HepG2 (cell line): ENCODE results near the gene TLL2. TPM values are rescaled to one million over a fixed set of nuclear protein-coding genes. Genes with fewer than 3 reads are reported as not detected.

Experiments
- ATAC-seq: fragments of 200-7000 bp; cut with Tn5 transposase; 3 replicates; pipeline ENCODE4 v1.9.1; 2020; ENCODE audit warnings: mild to moderate bottlenecking, moderate library complexity
- BruUV-seq: library from RNA; stranded (reverse); fragments of 400-500 nt; replicated peaks from 2 replicates; lab custom pipeline; 2021; lab: Mats Ljungman, UMichigan
- CTCF ChIA-PET: fragments of 300-600 bp; formaldehyde crosslinking; extraction: SDS; loops from one replicate; lab custom pipeline; 2021; ENCODE audit warnings: low total read pairs, inconsistent platforms, low intra/inter-chr PET ratio; lab: Yijun Ruan, JAX
- POLR2A ChIA-PET: fragments of 350-600 bp; sonication (Branson Sonifier 250); formaldehyde crosslinking; loops from one replicate; lab custom pipeline; 2020; ENCODE audit warnings: antibody characterized with exemption, inconsistent platforms; lab: Yijun Ruan, JAX
- DNase-seq: peaks from one replicate; pipeline ENCODE4 v3.0.0-alpha.2; 2015; ENCODE audit warnings: low spot score
- FAIRE-seq: peaks from 3 replicates; lab custom pipeline; 2011; peaks lifted over from hg19 to GRCh38; lab: Jason Lieb, UNC
- H2AFZ ChIP-seq: one replicate; pipeline ENCODE4 v1.6.1; 2011; ENCODE audit warnings: low read length, inconsistent platforms
- H3K27ac ChIP-seq: fragments of 300-600 bp; 3 replicates; pipeline ENCODE4 v1.8.0; 2011; ENCODE audit warnings: mixed run types, mild to moderate bottlenecking, mixed read lengths, low read length, inconsistent platforms; ENCODE audit not compliant: insufficient read depth; ENCODE audit errors: extremely low read length
- H3K27me3 ChIP-seq, 2 experiments: fragments of 200-600 bp in 1 of 2; 2 replicates in 1 of 2; 3 replicates in 1 of 2; pipeline versions ENCODE4 v1.6.0 to v1.8.0; 2011; ENCODE audit warnings: low read length in 2 of 2, mild to moderate bottlenecking in 2 of 2, moderate library complexity in 2 of 2, inconsistent platforms in 1 of 2; ENCODE audit not compliant: insufficient read depth in 2 of 2, control insufficient read depth in 1 of 2
- H3K36me3 ChIP-seq, 2 experiments: fragments of 200-600 bp in 1 of 2; replicated peaks in 1 of 2; 2 replicates in 1 of 2; 3 replicates in 1 of 2; pipeline versions ENCODE4 v1.5.1 to v1.8.0; 2011; ENCODE audit warnings: low read length in 2 of 2, inconsistent platforms in 1 of 2; ENCODE audit not compliant: insufficient read depth in 2 of 2, control insufficient read depth in 1 of 2
- H3K4me1 ChIP-seq: 2 replicates; pipeline ENCODE4 v1.5.1; 2012; ENCODE audit warnings: low read length, inconsistent platforms; ENCODE audit not compliant: insufficient read depth
- H3K4me2 ChIP-seq: 2 replicates; pipeline ENCODE4 v1.6.0; 2011; ENCODE audit warnings: low read depth, low read length, inconsistent platforms
- H3K4me3 ChIP-seq, 3 experiments: fragments of 200-600 bp in 1 of 3; sonication (generic), shearing (Covaris generic) in 1 of 3; replicated peaks in 1 of 3; 2 replicates each; pipeline ENCODE4 v1.5.1; 2011 to 2016; ENCODE audit warnings: low read length in 3 of 3, inconsistent platforms in 2 of 3, low read depth in 2 of 3, mild to moderate bottlenecking in 2 of 3, control low read depth in 1 of 3, mixed read lengths in 1 of 3; ENCODE audit not compliant: insufficient read depth in 1 of 3
- H3K79me2 ChIP-seq: one replicate; pipeline ENCODE4 v1.6.1; 2011; ENCODE audit warnings: low read length, inconsistent platforms; ENCODE audit not compliant: insufficient read depth
- H3K9ac ChIP-seq: 2 replicates; pipeline ENCODE4 v1.6.0; 2011; ENCODE audit warnings: mild to moderate bottlenecking, low read depth, low read length, inconsistent platforms; ENCODE audit not compliant: insufficient read depth
- H3K9me3 ChIP-seq: 2 replicates; pipeline ENCODE4 v1.5.1; 2012; ENCODE audit warnings: mild to moderate bottlenecking, low read length
- H4K20me1 ChIP-seq: 2 replicates; pipeline ENCODE4 v1.6.0; 2011; ENCODE audit warnings: inconsistent platforms, mild to moderate bottlenecking, low read length, moderate library complexity; ENCODE audit not compliant: insufficient read depth
- CAMTA2 ChIP-seq: sonication (generic); formaldehyde crosslinking; IDR thresholded peaks from 2 replicates; pipeline ENCODE4 v1.4.0; 2020; ENCODE audit warnings: mild to moderate bottlenecking, missing genetic modification reagents, borderline replicate concordance
- HCFC1 ChIP-seq: fragments of 150-350 bp; IDR thresholded peaks from 2 replicates; pipeline ENCODE4 v1.6.1; 2014; ENCODE audit warnings: low read depth, low read length
- HDAC1 ChIP-seq: sonication (generic); formaldehyde crosslinking; IDR thresholded peaks from 2 replicates; pipeline ENCODE4 v1.5.1; 2020; ENCODE audit warnings: mild to moderate bottlenecking, missing genetic modification reagents
- KAT8 ChIP-seq: IDR thresholded peaks from 2 replicates; pipeline ENCODE4 v1.6.1; 2016; ENCODE audit warnings: missing genetic modification reagents, missing compliant biosample characterization
- KLF13 ChIP-seq: sonication (generic); formaldehyde crosslinking; IDR thresholded peaks from 2 replicates; pipeline ENCODE4 v1.4.0; 2020; ENCODE audit warnings: mild to moderate bottlenecking, missing genetic modification reagents
- MIXL1 ChIP-seq: IDR thresholded peaks from 2 replicates; pipeline ENCODE4 v1.6.1; 2016
- NFAT5 ChIP-seq: sonication (generic); formaldehyde crosslinking; IDR thresholded peaks from 2 replicates; pipeline ENCODE4 v1.4.0; 2020; ENCODE audit warnings: missing genetic modification reagents
- NFYB ChIP-seq: sonication (generic); formaldehyde crosslinking; IDR thresholded peaks from 2 replicates; pipeline ENCODE4 v1.4.0; 2020; ENCODE audit warnings: missing genetic modification reagents
- NR2F1 ChIP-seq, 2 experiments: fragments of 450-650 bp in 1 of 2; formaldehyde crosslinking in 1 of 2; IDR thresholded peaks; 2 replicates each; pipeline versions ENCODE4 v1.5.0 to v1.6.1; 2016 to 2020; ENCODE audit warnings: mild to moderate bottlenecking in 1 of 2, missing compliant biosample characterization in 1 of 2, missing genetic modification reagents in 1 of 2, moderate library complexity in 1 of 2
- POLR2AphosphoS2 ChIP-seq: IDR thresholded peaks from 2 replicates; pipeline ENCODE4 v1.6.1; 2011; ENCODE audit warnings: low read depth, low read length, improper control_type of control experiment
- SETDB1 ChIP-seq: sonication (generic); formaldehyde crosslinking; IDR thresholded peaks from 2 replicates; pipeline ENCODE4 v1.5.1; 2020; ENCODE audit warnings: missing genetic modification reagents, mild to moderate bottlenecking, borderline replicate concordance
- ZBTB49 ChIP-seq: sonication (generic); formaldehyde crosslinking; IDR thresholded peaks from 2 replicates; pipeline ENCODE4 v1.4.0; 2020; ENCODE audit warnings: missing genetic modification reagents, borderline replicate concordance
- ZBTB7B ChIP-seq: sonication (generic); formaldehyde crosslinking; IDR thresholded peaks from 2 replicates; pipeline ENCODE4 v1.4.0; 2020; ENCODE audit warnings: missing genetic modification reagents
- ZFP37 ChIP-seq: sonication (generic); formaldehyde crosslinking; IDR thresholded peaks from 2 replicates; pipeline ENCODE4 v1.4.0; 2020; ENCODE audit warnings: missing genetic modification reagents, borderline replicate concordance
- ZNF446 ChIP-seq: sonication (generic); formaldehyde crosslinking; IDR thresholded peaks from 2 replicates; pipeline ENCODE4 v1.5.0; 2020; ENCODE audit warnings: mild to moderate bottlenecking, missing genetic modification reagents
- WGBS: methylation state at CpG from one replicate; pipeline ENCODE4 v1.1.6; 2017; ENCODE audit warnings: low lambda C conversion rate; 5-methylcytosine and 5-hydroxymethylcytosine counted together
- in situ Hi-C: cut with HindIII; loops from 2 replicates; pipeline ENCODE4 v1.10.0; 2017; ENCODE audit warnings: low pct_unique_long_range_greater_than_20kb; ENCODE audit not compliant: extremely low pct_ligation_motif_present
- intact Hi-C: fragments of 100-400 bp; cut with micrococcal nuclease; formaldehyde crosslinking; loops from one replicate; pipeline ENCODE4 v1.10.0; 2022; ENCODE audit not compliant: unreplicated experiment
- polyA plus RNA-seq, 8 experiments: library from polyadenylated mRNA; depleted of rRNA in 3 of 8; stranded (reverse) in 7 of 8; unstranded in 1 of 8; fragments of >200 nt; fragmentation: Illumina TruSeq in 4 of 8; extraction: Trizol in 4 of 8; gene quantifications; 2 replicates each; pipeline versions ENCODE4 v1.2.1 to v1.2.3, GENCODE V29; 2011 to 2016; ENCODE audit warnings: low read depth in 4 of 8, missing spikeins in 1 of 8, mixed read lengths in 1 of 8; ENCODE audit not compliant: insufficient read depth in 1 of 8
- total RNA-seq, 5 experiments: library from RNA; depleted of rRNA; stranded (reverse); fragments of >200 nt; fragmentation: Illumina TruSeq; extraction: Trizol; gene quantifications; 2 replicates each; pipeline ENCODE4 v1.2.3, GENCODE V29; 2016; ENCODE audit warnings: low read depth in 1 of 5

TLL2 gene
- total and polyA plus RNA-seq, 2 of the 13 experiments (the other 11 are each of a cell fraction or from before 2014, with no cell fraction given): 0.09 TPM; not detected in 1

- TF ChIP-seq ZFP37 (CRISPR knock-in tag): no peak
- TF ChIP-seq MIXL1 (CRISPR knock-in tag): no peak
- TF ChIP-seq POLR2AphosphoS2: no peak
- TF ChIP-seq, all 625 proteins: peak for 0
Measured at GRCh38 chr10:96333101-96333500, 180.6 kb downstream of the TLL2 start (continued).

- no peak for ATAC-seq
- H3K9ac ChIP-seq: no peak overlapping the region
- H3K9me3 ChIP-seq: no peaks in the 10 kb centered on the region
- no peak overlapping the region for H3K4me3 ChIP-seq
- 36% methylated on average over 5 of the region's 7 CpGs for WGBS
- no peaks in the 10 kb centered on the region for H4K20me1 ChIP-seq
- no peaks in the 10 kb centered on the region for H3K4me1 ChIP-seq
- no peaks in the 10 kb centered on the region for H3K36me3 ChIP-seq
- ChIA-PET CTCF (no interaction called here), POLR2A (no interaction called here)
- FAIRE-seq: no peak
- intact Hi-C loops: no loop called here
- H3K79me2 ChIP-seq: no peaks in the 10 kb centered on the region
- H3K4me2 ChIP-seq: no peak overlapping the region
- TF ChIP-seq CAMTA2 (CRISPR knock-in tag): no peak
- no peak for TF ChIP-seq KAT8 (CRISPR knock-in tag)
- no peak for TF ChIP-seq ZBTB49 (CRISPR knock-in tag)
- no peak for TF ChIP-seq HDAC1 (CRISPR knock-in tag)
- TF ChIP-seq NFAT5 (CRISPR knock-in tag): no peak
- TF ChIP-seq SETDB1 (CRISPR knock-in tag): no peak
- no peak for TF ChIP-seq KLF13 (CRISPR knock-in tag)
- no peak for TF ChIP-seq ZBTB7B (CRISPR knock-in tag)
- no peak for TF ChIP-seq ZNF446
- TF ChIP-seq NR2F1 (CRISPR knock-in tag; IDR thresholded peaks at IDR 0.05): no peak
- no peak for TF ChIP-seq NFYB (CRISPR knock-in tag)
- no peak for TF ChIP-seq HCFC1
- no peak overlapping the region for H3K27ac ChIP-seq
- in situ Hi-C loops: no loop called here
- no peak for DNase-seq
- BruUV-seq: no TSS peak
- peaks cover 1 to 3% of the 10 kb centered on the region in 2 experiments; a peak in 1 of 5 replicates for H3K27me3 ChIP-seq
- H2AFZ ChIP-seq: no peak overlapping the region
Measured at GRCh38 chr10:96327462-96327861, 186.3 kb downstream of the TLL2 start.
